IPS-11a (cell line): ENCODE measurements around the gene LCNL1.

ENCODE experiments used
- H3K4me3 ChIP-seq: one replicate; pipeline ENCODE4 v1.5.1; 2013; ENCODE audit warnings: low read depth, low read length, control low read depth

The LCNL1 gene

DNA sequence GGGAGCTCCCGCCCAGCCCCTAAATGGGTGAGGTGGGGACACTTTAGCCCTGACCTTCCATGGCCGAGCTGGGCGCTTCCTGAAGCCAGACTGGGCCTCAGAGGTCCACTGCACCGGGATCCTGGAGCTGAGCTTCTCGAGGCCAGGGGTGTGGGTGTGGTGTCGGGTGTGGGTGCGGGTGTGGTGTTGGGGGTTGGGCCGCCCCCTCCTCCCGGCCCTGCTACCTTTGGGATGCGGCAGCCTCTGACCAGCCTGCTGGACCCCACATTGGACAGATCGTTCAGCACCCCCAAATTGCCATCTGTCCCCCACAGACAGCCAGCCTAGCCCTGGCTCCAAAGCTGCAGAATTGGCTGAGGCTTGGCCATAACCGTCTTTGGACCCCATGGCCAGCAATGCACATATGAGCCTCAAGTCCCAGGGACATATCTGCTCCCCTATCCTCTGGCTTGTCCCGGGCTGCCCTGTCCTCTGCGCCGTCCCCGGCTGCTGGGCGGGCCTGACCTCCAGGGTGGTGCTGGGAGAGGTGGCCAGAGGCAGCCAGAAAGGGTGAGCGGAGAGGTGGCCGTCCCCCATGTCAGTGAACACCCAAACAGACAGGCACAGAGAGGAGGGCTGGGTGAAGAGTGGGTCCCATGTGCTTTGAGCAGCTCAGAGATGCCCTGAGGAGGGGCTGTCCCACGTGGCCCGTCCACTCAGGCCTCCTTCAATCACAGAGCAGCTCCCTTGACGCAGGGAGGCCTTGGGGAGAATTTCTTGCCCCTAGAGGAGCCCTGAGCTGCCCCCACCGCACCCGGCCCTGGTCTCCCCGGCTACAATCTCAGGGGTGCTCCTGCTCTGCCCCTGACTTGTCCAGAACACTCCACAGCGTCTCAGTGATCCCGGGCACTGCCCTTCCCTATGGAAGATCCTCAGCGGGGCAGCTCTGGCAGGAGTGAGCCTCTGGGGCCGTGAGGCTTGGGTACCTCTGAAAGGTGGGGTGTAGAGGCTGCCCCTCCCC is 8.9 kb upstream of the LCNL1 start:
- no peak overlapping the region for H3K4me3 ChIP-seq

DNA sequence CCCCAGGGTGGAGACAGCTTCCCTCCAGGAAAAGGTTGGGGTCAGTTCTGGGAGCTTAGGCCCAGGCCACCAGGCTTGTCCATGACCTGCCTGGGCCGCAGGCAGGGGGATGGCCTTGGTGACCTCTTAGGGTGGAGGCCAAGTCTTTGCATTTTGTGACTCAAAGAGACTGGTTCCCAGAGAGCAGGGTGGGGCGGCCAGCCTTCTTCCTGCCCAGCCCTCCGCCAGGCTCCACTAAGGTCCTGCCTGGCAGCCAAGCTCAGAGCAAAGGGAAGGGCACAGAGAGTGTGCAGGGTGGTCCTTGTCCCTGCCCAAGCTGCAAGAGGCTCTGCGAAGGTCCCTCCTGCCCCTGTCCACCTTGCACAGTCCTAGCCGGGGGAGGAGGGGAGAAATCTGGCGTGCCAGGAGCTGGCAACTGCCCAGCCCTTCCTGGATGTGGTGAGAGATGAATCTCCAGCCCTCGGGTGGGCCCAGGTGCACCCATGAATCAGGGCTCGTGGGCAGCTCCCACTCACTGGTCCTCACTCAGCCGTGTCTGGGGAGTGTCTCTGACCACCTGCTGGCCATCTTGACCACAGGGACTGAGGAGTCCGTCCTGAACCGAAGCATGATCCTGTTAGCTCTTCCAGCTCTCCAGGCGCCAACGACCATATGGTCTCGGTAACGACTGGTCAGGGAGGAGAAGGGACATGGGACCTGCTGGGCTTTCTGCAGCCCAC is 7.8 kb upstream of the LCNL1 start:
- H3K4me3 ChIP-seq: no peak overlapping the region

DNA sequence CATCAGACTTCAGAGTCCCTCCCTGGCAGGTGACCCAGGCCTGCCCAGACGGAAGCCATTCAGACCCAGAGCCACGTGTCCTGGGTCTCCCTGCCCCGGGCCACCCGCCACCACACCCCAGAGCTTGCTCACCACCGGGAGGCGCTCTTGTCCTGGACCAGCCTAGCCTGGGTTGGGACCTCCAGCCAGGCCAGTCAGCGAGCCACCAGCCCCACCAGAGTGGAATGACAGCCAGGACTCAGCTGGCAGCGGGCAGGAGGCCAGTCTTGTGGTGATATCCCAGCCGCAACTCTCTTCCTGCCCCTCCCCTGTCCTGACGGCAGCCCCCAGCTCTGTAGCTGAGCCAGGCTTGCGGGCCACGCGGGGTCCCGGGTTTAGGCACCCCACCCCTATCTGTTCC is 7.1 kb upstream of the LCNL1 start:
- no peak overlapping the region for H3K4me3 ChIP-seq

DNA sequence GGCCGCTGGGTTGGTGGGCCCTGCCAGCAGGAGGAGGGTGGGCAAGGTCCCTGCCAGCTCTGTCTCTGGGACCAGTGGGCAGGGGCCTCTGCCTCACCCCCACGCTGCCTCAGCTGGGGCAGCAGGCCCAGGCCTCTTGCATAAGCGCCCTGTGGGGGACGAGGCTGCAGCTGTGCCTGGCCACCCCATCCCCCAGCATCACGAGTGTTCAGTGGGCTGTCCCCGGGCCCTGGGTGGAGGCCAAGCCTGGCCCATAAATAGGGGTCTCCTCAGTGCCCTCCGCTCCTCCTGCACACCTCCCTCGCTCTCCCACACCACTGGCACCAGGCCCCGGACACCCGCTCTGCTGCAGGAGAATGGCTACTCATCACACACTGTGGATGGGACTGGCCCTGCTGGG is 5.6 kb upstream of the LCNL1 start, which contains the start of gene PTGDS:
Gene PTGDS (plus strand): TSS at position 282 of the 400 bp plus-strand sequence. CDS start 75 bp downstream, at position 357.
- H3K4me3 ChIP-seq: peak within 1 kb of the TSS; percentile 21

DNA sequence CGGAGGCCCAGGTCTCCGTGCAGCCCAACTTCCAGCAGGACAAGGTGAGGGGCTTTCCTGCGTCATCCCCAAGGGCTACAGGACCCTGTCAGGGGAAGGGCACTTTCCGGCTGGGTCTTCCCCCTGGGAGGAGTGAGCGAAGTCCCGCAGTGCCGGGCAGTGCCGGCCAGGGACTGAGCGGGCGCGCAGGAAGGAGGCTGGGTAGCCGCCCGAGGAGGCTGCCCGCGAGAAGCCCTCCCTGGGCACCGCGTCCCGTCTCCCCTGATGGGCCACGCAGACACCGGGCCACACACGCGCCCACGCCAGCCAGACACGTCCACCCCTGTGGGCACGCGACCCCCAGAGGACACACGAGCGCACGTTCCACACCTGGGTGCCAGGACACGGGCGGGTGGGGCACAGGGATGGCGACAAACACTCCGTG is 5.1 kb upstream of the LCNL1 start:
- H3K4me3 ChIP-seq: peak overlapping the region; percentile 21

DNA sequence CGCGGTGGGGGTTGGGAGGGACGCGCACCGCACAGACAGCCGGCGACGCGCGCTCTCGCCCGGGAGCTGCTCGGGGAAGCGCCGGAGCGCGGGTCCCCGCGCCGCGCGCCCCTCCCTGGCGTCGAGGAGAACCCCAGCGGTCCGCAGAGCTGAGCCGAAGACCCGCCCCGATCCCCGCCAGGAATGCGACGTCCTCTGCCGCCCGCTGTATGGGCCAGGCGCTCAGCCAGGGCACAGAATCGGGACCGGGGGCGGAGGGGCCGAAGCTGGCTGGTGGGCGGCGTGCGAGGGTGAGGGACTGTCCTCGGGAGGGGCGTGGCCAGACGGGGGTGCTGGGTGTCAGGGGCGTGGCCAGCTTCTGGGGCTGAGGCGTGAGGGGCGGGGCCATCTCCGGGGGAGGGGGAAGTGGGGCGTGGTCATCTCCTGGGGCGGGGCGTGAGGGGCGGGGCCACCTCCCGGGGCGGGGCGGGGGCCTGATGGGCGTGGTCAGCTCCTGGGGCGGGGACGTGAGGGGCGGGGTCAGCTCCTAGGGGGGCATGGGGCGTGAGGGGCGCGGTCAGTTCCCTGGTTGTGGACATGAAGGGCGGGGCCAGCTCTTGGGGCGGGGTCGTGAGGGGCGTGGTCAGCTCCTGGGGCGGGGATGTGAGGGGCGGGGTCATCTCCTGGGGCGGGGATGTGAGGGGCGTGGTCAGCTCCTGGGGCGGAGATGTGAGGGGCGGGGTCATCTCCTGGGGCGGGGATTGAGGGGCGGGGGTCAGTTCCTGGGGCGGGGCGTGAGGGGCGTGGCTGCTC is 4.5 kb upstream of the LCNL1 start:
- peak overlapping the region; percentile 21 for H3K4me3 ChIP-seq

DNA sequence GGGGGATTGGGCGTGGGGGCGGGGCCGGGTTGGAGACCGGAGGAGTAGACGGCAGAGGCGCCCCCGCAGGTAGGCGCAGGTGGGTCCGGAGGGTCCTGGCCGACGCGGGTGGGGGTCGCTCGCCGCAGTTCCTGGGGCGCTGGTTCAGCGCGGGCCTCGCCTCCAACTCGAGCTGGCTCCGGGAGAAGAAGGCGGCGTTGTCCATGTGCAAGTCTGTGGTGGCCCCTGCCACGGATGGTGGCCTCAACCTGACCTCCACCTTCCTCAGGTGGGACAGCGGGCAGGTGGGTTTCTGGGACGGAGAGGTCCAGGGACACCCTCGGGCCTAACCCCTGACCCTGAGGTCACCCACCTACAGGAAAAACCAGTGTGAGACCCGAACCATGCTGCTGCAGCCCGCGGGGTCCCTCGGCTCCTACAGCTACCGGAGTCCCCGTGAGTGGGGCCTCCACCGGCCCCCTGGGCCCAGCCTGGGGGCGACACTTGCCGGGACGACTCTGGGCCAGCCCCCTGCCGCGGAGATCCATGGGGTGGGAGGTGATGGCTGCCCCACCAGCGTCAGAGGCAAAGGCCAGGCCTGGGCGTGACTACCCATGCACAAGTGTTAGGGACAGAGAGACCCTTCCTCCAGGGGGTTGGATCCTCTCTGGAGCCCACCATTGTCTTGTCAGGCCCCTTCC is 3.8 kb upstream of the LCNL1 start:
- H3K4me3 ChIP-seq: no peak overlapping the region

DNA sequence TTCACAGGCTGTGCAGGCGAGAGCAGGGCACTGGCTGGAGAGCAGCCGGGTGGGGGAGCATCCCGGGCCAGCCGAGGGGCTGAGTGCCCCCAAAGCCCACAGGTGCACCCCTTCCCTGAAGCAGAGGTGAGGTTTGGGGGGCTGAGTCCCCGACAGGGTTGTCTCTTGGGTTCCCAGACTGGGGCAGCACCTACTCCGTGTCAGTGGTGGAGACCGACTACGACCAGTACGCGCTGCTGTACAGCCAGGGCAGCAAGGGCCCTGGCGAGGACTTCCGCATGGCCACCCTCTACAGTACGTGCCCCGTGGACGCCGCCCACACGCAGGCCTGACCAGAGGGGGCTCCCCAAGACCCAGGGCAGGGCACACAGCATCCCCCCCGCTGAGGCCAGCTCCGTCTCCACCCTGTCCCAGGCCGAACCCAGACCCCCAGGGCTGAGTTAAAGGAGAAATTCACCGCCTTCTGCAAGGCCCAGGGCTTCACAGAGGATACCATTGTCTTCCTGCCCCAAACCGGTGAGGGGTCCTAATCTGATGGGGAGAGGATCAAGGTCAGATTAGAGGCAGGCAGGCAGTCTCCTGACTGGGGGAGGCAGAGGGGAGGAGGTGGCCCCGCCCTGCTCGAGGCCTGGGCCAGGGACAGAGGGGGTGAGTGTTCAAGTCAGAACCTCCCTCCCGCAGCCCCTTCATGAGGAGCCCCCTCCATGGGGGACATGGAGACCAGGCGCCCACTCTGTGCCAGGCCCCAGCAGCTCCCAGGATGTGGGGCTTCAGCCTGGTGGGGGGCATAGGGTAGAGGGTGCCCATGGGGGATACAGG is 2.8 kb upstream of the LCNL1 start:
- no peak overlapping the region for H3K4me3 ChIP-seq

DNA sequence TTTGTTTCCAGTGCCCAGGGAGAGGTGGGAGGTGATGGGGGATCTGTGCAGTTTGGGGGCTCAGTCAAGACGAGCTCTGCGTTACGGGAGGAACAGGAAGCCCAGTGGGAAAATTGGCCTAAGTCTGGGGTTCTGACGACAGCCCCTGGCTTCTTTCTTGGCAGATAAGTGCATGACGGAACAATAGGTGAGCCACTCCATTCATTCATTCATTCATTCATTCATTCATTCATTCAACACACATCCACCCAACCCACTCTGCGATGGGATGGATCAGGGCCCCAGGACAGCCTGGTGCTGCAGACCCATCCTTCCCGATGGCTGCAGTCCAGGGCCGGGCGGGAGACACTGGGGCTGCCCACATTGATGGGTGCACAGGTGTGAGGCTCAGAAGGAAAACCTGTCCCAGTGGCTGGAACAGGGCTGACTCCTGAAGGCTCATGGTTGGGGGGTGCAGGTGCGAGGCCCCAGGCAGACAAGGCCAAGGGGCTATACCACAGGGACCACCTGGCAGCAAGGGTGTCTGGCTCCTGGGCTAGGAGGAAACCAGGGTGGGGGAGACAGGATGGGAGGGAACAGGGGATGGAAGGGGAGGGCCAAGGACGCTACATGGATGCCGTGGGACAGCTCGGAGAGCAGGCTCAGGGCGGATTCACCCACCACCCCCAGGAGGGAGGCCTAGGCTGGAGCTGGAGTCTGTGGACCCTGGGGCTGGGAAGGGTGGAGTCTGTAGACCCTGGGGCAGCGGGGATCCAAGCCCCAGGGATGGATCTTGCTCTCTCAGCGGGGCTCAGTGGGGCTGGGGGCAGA is 1.9 kb upstream of the LCNL1 start:
- H3K4me3 ChIP-seq: no peak overlapping the region

DNA sequence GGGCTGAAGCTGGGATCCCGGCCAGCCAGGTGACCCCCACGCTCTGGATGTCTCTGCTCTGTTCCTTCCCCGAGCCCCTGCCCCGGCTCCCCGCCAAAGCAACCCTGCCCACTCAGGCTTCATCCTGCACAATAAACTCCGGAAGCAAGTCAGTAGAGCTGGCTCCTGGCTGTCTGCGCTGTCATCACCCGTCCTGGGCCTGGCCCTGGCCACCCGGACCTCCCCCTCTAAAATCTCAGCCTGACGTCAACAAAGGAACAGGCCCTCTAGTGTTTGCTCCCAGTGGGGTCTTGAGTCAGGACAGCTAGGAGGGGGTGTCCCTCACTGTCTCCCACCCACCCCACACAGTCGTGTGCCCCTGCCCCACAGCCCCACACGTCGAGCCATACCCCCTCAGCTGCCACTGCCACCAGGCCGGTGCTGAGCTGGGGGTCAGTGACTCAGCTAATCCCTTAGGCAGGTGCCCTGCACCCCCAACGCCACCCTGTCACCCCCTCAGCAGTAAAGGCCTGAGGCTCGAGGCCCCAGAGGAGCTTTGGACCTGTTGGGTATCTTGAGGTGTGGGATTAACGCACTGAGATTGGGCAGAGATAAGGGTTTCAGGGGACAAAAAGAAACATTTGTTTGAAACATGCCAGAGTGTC is 1.1 kb upstream of the LCNL1 start:
- no peak overlapping the region for H3K4me3 ChIP-seq

DNA sequence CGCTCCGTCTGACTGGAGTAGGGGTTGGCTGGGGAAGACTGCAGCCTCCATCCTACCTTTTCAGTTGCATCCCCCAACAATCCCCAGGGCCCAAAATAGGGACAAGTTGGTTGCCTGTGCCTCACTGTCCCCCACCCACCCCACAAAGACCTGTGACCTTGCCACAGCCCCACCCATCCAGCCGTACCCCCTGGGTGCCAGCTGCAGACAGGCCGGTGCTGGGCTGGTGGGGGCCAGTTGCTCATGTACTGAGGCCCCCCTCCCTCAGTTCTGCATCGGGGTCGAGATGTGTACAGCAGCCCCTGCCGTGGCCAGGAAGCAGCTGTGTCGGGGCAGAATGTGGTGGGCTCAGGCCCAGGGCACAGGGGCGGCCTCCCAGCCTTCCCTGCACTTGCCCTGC is 374 bp downstream of the LCNL1 start:
- H3K4me3 ChIP-seq: no peak overlapping the region

DNA sequence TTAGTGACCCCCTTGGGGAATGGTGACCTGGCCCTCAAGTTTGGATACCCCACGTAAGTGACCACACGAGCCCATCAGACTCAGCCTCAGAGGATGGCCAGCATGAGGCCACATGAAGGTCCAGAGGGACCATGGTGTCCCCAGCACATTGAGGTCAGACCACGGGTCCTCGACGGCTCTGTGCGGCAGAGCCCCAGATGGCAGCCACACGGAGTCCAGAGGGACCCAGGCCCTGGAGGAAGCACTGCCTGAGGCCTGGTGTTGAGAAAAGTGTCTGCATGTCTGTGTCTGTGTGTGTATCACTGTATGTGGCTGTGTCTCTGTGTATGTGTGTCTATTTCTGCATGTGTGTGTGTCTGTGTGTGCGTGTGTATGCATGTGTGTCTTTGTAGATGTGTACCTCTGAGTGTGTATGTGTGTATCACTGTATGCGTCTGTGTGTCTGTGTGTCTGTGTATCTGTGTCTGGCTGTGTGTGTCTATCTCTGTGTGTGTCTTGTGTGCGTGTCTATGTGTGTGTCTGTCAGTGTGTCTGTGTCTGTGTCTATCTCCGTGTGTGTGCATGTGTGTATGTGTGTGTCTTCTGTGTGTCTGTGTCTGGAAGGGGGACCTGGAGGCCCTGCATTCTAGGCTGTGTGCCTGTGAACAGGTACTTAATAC is 992 bp downstream of the LCNL1 start:
- no peak overlapping the region for H3K4me3 ChIP-seq

DNA sequence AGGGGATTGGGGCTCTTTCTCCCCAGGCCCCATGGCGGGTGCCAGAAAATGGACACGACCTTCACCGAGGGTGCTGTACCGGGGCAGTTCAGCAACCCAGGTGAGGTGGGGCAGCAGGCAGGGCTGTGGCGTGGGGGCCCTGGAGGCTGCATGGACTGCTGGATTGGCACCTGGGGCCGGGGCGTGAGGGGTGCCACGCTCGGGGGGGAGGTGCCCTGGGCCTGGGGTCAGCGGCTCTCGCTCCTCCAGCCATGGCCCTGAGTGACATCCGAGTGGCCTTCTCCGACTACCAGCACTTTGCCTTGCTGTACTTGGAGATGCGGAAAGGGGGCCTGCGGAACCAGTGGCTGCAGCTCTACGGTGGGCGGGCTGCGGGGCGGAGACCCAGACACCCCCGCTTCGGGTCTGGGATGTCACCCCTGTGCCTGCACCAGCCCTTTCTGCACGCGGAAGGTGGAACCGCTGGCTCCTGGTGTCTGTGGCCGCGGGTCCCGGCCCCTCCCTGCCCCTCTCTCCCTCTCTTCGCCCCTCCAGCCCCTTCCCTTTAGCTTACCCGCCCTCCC is 1.8 kb downstream of the LCNL1 start:
- no peak overlapping the region for H3K4me3 ChIP-seq

DNA sequence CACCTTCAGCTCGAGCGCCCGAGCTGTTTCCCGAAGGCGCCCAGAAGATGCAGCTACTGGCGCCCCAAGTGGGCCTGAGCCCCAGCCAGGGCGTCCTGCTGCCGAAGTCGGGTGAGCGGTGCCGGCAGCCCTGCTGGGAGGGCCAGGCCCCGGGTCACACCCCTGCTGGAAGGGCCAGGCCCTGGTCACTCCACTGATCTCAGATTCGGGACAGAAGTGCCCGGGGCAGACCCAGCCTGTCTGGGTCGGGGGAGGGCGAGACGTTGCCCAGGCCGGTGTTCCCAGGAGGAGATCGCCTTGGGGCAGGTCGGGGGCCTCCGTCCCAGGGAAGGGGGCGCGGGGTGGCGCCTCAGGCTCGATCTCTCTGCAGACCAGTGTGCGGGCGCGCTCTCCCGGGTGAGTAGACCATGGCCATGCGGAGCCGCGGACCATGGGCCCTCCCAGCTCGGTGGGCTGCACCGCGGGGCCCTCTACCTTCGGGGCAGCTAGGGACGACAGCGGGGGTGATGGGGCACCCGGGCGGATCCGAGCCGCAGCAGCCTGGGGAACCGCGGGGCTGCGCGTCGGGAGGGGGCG is 2.3 kb downstream of the LCNL1 start:
- peak overlapping the region; percentile 24 for H3K4me3 ChIP-seq

DNA sequence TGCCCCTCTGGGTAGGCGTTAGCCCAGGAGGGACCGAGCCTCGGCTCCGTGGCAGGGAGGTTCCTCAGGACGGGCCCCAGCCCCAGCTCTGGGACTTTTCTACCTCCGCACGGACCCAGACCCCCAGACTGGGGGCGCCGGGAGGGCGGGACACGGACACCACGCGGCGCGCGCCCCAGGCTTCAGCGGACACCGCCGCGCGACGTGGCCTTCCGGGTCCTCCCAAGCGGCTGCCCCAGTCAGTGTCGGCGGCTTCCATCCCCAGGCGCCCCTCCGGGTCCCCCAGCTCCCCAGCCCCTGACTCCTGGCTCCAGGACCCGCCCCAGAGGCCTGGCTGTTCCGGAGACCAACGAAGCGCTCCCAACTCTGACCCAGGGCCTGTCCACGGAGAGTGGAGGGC is 3.1 kb downstream of the LCNL1 start:
- no peak overlapping the region for H3K4me3 ChIP-seq

DNA sequence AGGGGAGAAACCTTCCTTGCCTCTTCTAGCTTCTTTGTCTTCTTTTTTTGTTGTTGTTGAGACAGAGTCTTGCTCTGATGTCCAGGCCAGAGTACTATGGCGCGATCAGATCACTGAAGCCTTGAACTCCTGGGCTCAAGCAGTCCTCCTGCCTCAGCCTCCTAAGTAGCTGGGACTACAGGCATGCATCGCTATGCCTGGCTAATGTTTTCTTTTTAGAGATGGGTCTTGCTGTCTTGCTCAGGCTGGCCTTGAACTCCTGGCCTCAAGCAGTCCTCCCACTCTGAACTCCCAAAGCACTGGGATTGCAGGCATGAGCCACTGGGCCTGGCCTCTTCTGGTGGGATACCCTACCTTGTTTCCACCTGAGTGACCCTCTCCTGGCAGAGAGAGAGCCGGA is 6.1 kb downstream of the LCNL1 start:
- no peak overlapping the region for H3K4me3 ChIP-seq

DNA sequence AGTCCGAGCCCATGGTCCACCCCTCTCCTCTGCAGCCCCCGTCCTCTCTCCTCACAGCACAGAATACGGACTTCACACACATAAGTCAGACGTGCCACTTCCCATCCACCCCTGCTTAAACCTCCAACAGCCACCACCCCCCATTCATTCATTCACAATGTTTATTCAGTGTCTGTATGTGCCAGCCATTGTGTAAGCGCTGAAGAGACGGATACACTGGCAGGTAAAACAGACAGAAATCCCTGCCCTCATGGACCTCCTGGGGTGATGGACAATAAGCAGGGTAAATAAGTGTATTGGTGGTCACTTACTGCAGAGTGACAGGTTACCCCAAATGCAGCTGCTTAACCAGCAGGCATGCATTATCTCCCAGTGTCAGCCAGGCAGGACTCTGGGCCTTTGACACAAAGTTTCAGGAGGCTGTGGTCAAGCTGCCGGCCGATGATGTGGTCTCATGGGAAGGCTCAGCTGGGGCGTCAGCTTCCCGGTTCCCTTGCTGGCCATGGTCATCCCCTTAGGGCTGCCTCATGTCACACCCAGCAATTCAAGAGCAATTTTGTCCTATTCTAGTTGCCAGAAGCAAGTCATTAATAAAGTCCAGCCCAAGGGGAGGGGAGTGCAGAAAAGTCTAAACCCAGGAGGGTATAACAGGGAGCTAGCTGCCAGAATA is 7.6 kb downstream of the LCNL1 start:
- H3K4me3 ChIP-seq: no peak overlapping the region
